ENCODE measurements around the gene STRN3. TPM values are rescaled to one million over a fixed set of nuclear protein-coding genes. Genes with fewer than 3 reads are reported as not detected.
A peak's percentile ranks its signal among the peaks of the same experiment; 100 is the strongest.

Gene STRN3
- total and polyA plus RNA-seq, 2 of the 8 experiments (the other 6 are each of a cell fraction or from before 2014, with no cell fraction given): 8.7 to 38.1 TPM

DNA sequence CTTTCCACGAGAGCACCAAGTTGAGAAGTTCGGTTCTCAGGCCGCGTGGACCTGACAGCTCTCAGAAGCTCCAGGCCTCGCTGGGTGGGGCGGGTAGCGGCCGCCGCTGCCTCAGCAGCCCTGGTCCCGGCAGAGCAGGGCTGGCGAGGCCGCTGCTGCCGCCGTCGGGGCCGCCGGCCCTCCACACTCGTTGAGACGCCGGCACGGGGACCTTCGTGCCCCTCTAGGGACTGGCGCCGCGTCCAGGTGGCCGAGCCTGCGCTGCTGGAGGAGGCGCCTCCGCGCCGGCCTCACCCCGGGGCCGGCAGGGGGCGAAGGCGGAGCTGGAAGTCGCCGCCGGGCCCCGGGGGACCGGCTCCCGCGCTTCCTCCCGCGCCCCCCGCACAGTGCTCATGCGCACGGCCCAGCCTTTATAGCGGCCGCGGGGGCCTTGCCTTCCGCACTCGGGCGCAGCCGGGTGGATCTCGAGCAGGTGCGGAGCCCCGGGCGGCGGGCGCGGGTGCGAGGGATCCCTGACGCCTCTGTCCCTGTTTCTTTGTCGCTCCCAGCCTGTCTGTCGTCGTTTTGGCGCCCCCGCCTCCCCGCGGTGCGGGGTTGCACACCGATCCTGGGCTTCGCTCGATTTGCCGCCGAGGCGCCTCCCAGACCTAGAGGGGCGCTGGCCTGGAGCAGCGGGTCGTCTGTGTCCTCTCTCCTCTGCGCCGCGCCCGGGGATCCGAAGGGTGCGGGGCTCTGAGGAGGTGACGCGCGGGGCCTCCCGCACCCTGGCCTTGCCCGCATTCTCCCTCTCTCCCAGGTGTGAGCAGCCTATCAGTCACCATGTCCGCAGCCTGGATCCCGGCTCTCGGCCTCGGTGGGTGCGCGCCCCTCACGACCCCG is 151.8 kb downstream of the STRN3 start, which contains the start of gene COCH (continued):
- TF ChIP-seq, protein P1, sequence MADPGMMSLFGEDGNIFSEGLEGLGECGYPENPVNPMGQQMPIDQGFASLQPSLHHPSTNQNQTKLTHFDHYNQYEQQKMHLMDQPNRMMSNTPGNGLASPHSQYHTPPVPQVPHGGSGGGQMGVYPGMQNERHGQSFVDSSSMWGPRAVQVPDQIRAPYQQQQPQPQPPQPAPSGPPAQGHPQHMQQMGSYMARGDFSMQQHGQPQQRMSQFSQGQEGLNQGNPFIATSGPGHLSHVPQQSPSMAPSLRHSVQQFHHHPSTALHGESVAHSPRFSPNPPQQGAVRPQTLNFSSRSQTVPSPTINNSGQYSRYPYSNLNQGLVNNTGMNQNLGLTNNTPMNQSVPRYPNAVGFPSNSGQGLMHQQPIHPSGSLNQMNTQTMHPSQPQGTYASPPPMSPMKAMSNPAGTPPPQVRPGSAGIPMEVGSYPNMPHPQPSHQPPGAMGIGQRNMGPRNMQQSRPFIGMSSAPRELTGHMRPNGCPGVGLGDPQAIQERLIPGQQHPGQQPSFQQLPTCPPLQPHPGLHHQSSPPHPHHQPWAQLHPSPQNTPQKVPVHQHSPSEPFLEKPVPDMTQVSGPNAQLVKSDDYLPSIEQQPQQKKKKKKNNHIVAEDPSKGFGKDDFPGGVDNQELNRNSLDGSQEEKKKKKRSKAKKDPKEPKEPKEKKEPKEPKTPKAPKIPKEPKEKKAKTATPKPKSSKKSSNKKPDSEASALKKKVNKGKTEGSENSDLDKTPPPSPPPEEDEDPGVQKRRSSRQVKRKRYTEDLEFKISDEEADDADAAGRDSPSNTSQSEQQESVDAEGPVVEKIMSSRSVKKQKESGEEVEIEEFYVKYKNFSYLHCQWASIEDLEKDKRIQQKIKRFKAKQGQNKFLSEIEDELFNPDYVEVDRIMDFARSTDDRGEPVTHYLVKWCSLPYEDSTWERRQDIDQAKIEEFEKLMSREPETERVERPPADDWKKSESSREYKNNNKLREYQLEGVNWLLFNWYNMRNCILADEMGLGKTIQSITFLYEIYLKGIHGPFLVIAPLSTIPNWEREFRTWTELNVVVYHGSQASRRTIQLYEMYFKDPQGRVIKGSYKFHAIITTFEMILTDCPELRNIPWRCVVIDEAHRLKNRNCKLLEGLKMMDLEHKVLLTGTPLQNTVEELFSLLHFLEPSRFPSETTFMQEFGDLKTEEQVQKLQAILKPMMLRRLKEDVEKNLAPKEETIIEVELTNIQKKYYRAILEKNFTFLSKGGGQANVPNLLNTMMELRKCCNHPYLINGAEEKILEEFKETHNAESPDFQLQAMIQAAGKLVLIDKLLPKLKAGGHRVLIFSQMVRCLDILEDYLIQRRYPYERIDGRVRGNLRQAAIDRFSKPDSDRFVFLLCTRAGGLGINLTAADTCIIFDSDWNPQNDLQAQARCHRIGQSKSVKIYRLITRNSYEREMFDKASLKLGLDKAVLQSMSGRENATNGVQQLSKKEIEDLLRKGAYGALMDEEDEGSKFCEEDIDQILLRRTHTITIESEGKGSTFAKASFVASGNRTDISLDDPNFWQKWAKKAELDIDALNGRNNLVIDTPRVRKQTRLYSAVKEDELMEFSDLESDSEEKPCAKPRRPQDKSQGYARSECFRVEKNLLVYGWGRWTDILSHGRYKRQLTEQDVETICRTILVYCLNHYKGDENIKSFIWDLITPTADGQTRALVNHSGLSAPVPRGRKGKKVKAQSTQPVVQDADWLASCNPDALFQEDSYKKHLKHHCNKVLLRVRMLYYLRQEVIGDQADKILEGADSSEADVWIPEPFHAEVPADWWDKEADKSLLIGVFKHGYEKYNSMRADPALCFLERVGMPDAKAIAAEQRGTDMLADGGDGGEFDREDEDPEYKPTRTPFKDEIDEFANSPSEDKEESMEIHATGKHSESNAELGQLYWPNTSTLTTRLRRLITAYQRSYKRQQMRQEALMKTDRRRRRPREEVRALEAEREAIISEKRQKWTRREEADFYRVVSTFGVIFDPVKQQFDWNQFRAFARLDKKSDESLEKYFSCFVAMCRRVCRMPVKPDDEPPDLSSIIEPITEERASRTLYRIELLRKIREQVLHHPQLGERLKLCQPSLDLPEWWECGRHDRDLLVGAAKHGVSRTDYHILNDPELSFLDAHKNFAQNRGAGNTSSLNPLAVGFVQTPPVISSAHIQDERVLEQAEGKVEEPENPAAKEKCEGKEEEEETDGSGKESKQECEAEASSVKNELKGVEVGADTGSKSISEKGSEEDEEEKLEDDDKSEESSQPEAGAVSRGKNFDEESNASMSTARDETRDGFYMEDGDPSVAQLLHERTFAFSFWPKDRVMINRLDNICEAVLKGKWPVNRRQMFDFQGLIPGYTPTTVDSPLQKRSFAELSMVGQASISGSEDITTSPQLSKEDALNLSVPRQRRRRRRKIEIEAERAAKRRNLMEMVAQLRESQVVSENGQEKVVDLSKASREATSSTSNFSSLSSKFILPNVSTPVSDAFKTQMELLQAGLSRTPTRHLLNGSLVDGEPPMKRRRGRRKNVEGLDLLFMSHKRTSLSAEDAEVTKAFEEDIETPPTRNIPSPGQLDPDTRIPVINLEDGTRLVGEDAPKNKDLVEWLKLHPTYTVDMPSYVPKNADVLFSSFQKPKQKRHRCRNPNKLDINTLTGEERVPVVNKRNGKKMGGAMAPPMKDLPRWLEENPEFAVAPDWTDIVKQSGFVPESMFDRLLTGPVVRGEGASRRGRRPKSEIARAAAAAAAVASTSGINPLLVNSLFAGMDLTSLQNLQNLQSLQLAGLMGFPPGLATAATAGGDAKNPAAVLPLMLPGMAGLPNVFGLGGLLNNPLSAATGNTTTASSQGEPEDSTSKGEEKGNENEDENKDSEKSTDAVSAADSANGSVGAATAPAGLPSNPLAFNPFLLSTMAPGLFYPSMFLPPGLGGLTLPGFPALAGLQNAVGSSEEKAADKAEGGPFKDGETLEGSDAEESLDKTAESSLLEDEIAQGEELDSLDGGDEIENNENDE (IDR thresholded peaks at IDR 0.05; ENCODE audit: insufficient replicate concordance, low read length): no peak
- TF ChIP-seq ASH2L (IDR thresholded peaks at IDR 0.05; ENCODE audit: low read length) (no peak), TEAD4 (IDR thresholded peaks at IDR 0.05; ENCODE audit: low read depth, low read length) (no peak), RAD21 (IDR thresholded peaks at IDR 0.05 in 1 of 2, conservative IDR thresholded peaks at IDR 0.05 in 1 of 2; ENCODE audit: low read depth in 2 of 2, low read length in 2 of 2) (peak in 1 of 2 experiments; percentile 28; a peak in 1 of 4 replicates), SIRT6 (IDR thresholded peaks at IDR 0.05; ENCODE audit: low read length) (no peak), POLR2A (IDR thresholded peaks at IDR 0.05; ENCODE audit: control extremely low read depth in 1 of 2, low read depth in 2 of 2, low read length in 2 of 2) (no peak), SAP30 (IDR thresholded peaks at IDR 0.05; ENCODE audit: insufficient read depth, insufficient replicate concordance, low read length) (no peak), CEBPB (IDR thresholded peaks at IDR 0.05; ENCODE audit: low read depth, low read length) (no peak), SP1 (IDR thresholded peaks at IDR 0.05; ENCODE audit: low read depth, low read length) (no peak)

All from H1 (cell line).